Measurements from ENCODE around the gene UMODL1.

- TF ChIP-seq ATF2 (CRISPR knock-in tag; IDR thresholded peaks at IDR 0.05), result no peak
- TF ChIP-seq, protein P1, sequence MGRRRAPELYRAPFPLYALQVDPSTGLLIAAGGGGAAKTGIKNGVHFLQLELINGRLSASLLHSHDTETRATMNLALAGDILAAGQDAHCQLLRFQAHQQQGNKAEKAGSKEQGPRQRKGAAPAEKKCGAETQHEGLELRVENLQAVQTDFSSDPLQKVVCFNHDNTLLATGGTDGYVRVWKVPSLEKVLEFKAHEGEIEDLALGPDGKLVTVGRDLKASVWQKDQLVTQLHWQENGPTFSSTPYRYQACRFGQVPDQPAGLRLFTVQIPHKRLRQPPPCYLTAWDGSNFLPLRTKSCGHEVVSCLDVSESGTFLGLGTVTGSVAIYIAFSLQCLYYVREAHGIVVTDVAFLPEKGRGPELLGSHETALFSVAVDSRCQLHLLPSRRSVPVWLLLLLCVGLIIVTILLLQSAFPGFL (CRISPR knock-in tag; IDR thresholded peaks at IDR 0.05), result no peak
- TF ChIP-seq SMARCC2 (IDR thresholded peaks at IDR 0.05), result no peak
- TF ChIP-seq PAXIP1 (CRISPR knock-in tag; conservative IDR thresholded peaks at IDR 0.05), result no peak
- TF ChIP-seq FOXA3 (CRISPR knock-in tag; IDR thresholded peaks at IDR 0.05), result no peak
- no peak for TF ChIP-seq HNRNPH1 (optimal IDR thresholded peaks at IDR 0.05; ENCODE audit: low read depth, low read length)
- no peak for TF ChIP-seq JUN (CRISPR knock-in tag; IDR thresholded peaks at IDR 0.05)
- TF ChIP-seq, protein P2, sequence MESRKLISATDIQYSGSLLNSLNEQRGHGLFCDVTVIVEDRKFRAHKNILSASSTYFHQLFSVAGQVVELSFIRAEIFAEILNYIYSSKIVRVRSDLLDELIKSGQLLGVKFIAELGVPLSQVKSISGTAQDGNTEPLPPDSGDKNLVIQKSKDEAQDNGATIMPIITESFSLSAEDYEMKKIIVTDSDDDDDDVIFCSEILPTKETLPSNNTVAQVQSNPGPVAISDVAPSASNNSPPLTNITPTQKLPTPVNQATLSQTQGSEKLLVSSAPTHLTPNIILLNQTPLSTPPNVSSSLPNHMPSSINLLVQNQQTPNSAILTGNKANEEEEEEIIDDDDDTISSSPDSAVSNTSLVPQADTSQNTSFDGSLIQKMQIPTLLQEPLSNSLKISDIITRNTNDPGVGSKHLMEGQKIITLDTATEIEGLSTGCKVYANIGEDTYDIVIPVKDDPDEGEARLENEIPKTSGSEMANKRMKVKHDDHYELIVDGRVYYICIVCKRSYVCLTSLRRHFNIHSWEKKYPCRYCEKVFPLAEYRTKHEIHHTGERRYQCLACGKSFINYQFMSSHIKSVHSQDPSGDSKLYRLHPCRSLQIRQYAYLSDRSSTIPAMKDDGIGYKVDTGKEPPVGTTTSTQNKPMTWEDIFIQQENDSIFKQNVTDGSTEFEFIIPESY (CRISPR knock-in tag; IDR thresholded peaks at IDR 0.05), result no peak
Observed at GRCh38 chr21:42056468-42056867, 14.6 kb upstream of the UMODL1 start.
